Osteoblast (primary cell): ENCODE measurements around the gene VPS37C. TPM values are rescaled to one million over a fixed set of nuclear protein-coding genes. Genes with fewer than 3 reads are reported as not detected.

Experiments
- DNase-seq: peaks from one replicate; pipeline ENCODE4 v3.0.0; 2011; ENCODE audit warnings: low spot score, mixed read lengths; ENCODE audit not compliant: insufficient read length; ENCODE audit errors: missing footprints
- H2AFZ ChIP-seq: 2 replicates; pipeline ENCODE4 v1.6.0; 2011; ENCODE audit warnings: mild to moderate bottlenecking, low read length
- H3K27ac ChIP-seq: 2 replicates; pipeline ENCODE4 v1.5.1; 2011; ENCODE audit warnings: mild to moderate bottlenecking, low read depth, low read length, moderate library complexity
- H3K27me3 ChIP-seq: 2 replicates; pipeline ENCODE4 v1.6.0; 2012; ENCODE audit warnings: mild to moderate bottlenecking, control low read depth, inconsistent platforms, low read length, moderate library complexity; ENCODE audit not compliant: insufficient read depth
- H3K36me3 ChIP-seq: 2 replicates; pipeline ENCODE4 v1.5.1; 2011; ENCODE audit warnings: mild to moderate bottlenecking, low read length, control low read depth, moderate library complexity; ENCODE audit not compliant: insufficient read depth
- H3K4me1 ChIP-seq: 2 replicates; pipeline ENCODE4 v1.5.1; 2011; ENCODE audit warnings: mild to moderate bottlenecking, low read length, control low read depth, moderate library complexity; ENCODE audit not compliant: insufficient read depth
- H3K4me2 ChIP-seq: 2 replicates; pipeline ENCODE4 v1.6.0; 2011; ENCODE audit warnings: mild to moderate bottlenecking, low read length; ENCODE audit not compliant: insufficient read depth
- H3K4me3 ChIP-seq: fragments of 200-600 bp; sonication (generic); 3 replicates; pipeline ENCODE4 v1.5.1; 2012; ENCODE audit warnings: mild to moderate bottlenecking, low read length, inconsistent platforms; ENCODE audit not compliant: insufficient read depth
- H3K79me2 ChIP-seq: 2 replicates; pipeline ENCODE4 v1.6.0; 2012; ENCODE audit warnings: mild to moderate bottlenecking, low read length, control low read depth, inconsistent platforms; ENCODE audit not compliant: insufficient read depth
- H3K9me3 ChIP-seq: 2 replicates; pipeline ENCODE4 v1.5.1; 2011; ENCODE audit warnings: low read depth, low read length, control low read depth
- H4K20me1 ChIP-seq: 2 replicates; pipeline ENCODE4 v1.6.0; 2012; ENCODE audit warnings: mild to moderate bottlenecking, low read length, control low read depth; ENCODE audit not compliant: insufficient read depth
- CTCF ChIP-seq: IDR thresholded peaks from 2 replicates; pipeline ENCODE4 v1.5.1; 2011; ENCODE audit warnings: mild to moderate bottlenecking, low read depth, low read length, moderate library complexity; ENCODE audit errors: extremely low read depth
- total RNA-seq: library from RNA; depleted of rRNA; stranded (reverse); fragments of >200 nt; gene quantifications from 2 replicates; pipeline ENCODE4 v1.2.3, GENCODE V29; 2012

VPS37C gene
- total RNA-seq, 1 donor: 19.2 TPM

DNA sequence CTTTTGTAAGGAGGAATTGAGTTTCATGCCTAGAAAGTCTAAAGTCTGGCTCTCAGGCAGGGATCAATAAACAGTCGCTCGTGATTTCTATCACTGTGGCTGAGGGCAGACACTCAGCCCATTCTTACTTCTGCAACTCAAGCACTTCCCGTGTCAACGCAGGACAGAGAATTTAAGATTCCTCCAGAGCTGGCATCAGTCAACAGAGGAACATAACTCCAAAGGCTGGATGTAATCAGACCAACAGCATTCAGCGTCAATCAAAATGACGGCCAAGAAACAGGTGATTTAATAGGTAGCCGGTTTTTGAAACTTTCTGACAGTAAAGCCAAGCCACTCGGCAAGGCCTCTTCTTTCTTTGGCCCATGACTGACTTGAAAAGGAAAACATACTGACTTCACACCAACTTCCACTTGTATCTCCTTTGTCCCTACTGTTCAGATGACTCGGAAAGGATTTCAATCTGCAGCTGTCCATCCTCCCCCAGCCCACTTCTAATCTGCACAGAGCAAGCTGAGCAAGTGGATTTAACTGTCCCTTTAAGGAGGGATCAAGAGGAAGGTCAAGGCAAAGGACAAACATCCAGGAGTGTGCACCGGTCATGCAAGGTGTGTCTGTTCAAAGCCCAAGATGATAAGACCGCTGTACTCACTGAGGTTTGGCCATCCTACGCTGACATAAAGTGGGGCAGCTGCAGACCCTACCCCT, 9.5 kb downstream of the VPS37C start:
- H3K27ac ChIP-seq: no peak overlapping the region
- peaks cover 2% of the 10 kb centered on the region for H3K36me3 ChIP-seq
- no peaks in the 10 kb centered on the region for H3K27me3 ChIP-seq
- TF ChIP-seq CTCF: no peak
- no peaks in the 10 kb centered on the region for H3K9me3 ChIP-seq
- no peak overlapping the region for H2AFZ ChIP-seq
- peaks cover 30% of the 10 kb centered on the region for H3K4me1 ChIP-seq
- DNase-seq: no peak
- H3K4me3 ChIP-seq: no peak overlapping the region
- peaks cover 95% of the 10 kb centered on the region for H3K79me2 ChIP-seq
- H4K20me1 ChIP-seq: peaks cover 50% of the 10 kb centered on the region
- H3K4me2 ChIP-seq: no peak overlapping the region

GRCh38 chr11:61150706-61151544, 10.3 kb downstream of the VPS37C start:
- Histone ChIP-seq H4K20me1 (peaks cover 54% of the 10 kb centered on the region), H3K27ac (no peak overlapping the region), H3K27me3 (no peaks in the 10 kb centered on the region), H3K9me3 (no peaks in the 10 kb centered on the region), H3K4me2 (no peak overlapping the region), H3K4me3 (no peak overlapping the region), H3K4me1 (peaks cover 30% of the 10 kb centered on the region), H3K36me3 (no peaks in the 10 kb centered on the region), H2AFZ (no peak overlapping the region), H3K79me2 (peaks cover 95% of the 10 kb centered on the region)
- no peak for TF ChIP-seq CTCF
- DNase-seq: no peak

GRCh38 chr11:61149624-61150615, 11.3 kb downstream of the VPS37C start:
- Histone ChIP-seq H3K79me2 (peaks cover 95% of the 10 kb centered on the region), H3K36me3 (no peaks in the 10 kb centered on the region), H3K27ac (no peak overlapping the region), H3K4me3 (no peak overlapping the region), H3K9me3 (no peaks in the 10 kb centered on the region), H3K27me3 (no peaks in the 10 kb centered on the region), H4K20me1 (peaks cover 62% of the 10 kb centered on the region), H3K4me2 (no peak overlapping the region), H2AFZ (no peak overlapping the region), H3K4me1 (peaks cover 30% of the 10 kb centered on the region)
- no peak for TF ChIP-seq CTCF
- DNase-seq: peak; percentile 66
